ENCODE measurements around the gene AP2S1. TPM values are rescaled to one million over a fixed set of nuclear protein-coding genes. Genes with fewer than 3 reads are reported as not detected.

The AP2S1 gene
- total and polyA plus RNA-seq, 2 donors, result 43.5 to 117 TPM

DNA sequence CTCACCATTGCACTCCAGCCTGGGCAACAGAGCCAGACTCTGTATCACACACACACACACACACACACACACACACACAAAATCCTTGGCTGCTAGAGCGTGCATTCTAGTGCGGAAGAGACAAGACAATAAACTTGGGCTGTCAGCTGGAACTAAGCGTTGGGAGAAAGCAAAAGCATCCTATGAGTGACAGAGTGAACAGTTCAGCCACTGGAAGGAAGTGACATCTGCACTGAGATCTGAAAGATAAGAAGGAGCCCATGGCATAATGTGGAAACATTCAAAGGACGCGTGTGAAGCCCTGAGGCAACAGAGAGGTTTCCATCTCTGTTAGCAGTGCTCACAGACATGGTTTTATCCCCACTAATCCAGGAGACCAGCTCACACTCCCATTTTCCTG is 58.7 kb downstream of the AP2S1 start:
- no peak for DNase-seq (ENCODE audit: extremely low spot score)
- no peak overlapping the region for H3K27ac ChIP-seq (ENCODE audit: low read depth)
- WGBS, result 43% methylated on average over 5 of the region's 5 CpGs

GRCh38 chr19:46789371-46789770 is 61.3 kb downstream of the AP2S1 start:
- WGBS, result 89% methylated on average over 8 of the region's 8 CpGs
- no peak for DNase-seq (ENCODE audit: extremely low spot score)
- Histone ChIP-seq H3K27ac (ENCODE audit: low read depth) (no peak overlapping the region), H3K36me3 (ENCODE audit: insufficient read depth) (no peaks in the 10 kb centered on the region), H3K4me3 (ENCODE audit: low read depth, low read length) (no peak overlapping the region), H3K4me1 (ENCODE audit: insufficient read depth) (no peaks in the 10 kb centered on the region)

More for the DNA sequence above, 58.7 kb downstream of the AP2S1 start:
- no peaks in the 10 kb centered on the region for H3K4me1 ChIP-seq (ENCODE audit: insufficient read depth)
- H3K36me3 ChIP-seq (ENCODE audit: insufficient read depth), result no peaks in the 10 kb centered on the region
- no peak overlapping the region for H3K4me3 ChIP-seq (ENCODE audit: low read depth, low read length)

DNA sequence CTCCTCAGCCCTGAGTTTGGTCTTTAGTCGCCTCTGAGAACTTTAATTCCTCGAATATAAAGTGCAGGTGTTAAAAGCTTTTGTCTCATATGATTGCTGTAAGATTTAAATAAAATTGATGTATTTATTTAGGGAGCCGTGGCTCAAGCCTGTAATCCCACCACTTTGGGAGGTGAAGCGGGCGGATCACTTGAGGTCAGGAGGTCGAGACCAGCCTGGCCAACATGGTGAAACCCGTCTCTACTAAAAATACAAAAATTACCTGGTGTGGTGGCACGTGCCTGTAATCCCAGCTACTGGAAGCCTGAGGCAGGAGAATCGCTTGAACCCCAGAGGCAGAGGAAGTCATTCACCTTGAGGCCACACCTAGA is 61.7 kb downstream of the AP2S1 start:
- WGBS, result 62% methylated on average over 9 of the region's 9 CpGs
- Histone ChIP-seq H3K36me3 (ENCODE audit: insufficient read depth) (no peaks in the 10 kb centered on the region), H3K4me3 (ENCODE audit: low read depth, low read length) (no peak overlapping the region), H3K27ac (ENCODE audit: low read depth) (no peak overlapping the region), H3K4me1 (ENCODE audit: insufficient read depth) (no peaks in the 10 kb centered on the region)
- no peak for DNase-seq (ENCODE audit: extremely low spot score)

DNA sequence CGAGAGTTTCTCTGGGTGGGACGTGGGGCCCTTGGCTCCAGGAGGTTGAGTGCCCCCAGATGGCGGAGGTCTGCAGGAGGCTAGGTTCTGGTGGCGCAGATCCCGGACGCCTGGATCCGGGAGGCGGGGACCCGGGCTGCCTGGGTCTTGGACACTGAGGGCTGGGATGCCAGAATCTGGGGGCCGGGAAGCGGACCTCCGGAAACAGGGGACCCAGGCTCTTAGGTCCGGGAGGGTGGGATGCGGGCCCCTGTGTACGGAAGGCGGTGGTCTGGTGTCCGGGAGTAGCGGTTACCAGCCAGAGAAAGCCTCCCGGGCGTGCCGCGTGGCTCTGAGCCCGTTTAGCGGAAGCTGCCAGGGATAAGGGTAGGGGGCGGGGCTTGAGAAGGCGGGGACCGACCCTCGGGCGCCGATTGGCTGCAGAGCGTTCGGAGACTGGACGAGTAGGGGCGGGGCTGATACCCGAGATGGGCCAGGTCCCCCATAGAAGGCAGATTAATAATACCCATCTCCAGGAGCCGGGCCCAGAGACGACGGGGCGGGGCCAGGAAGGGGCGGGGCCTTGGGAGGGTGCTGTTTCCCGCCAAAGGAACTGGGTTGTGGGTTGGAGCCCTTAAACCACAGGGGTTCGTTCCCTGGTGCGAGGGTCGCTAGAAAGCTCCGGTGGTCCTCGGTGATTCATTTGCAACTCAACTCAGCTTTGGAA is 62.2 kb downstream of the AP2S1 start, which contains the start of gene SLC1A5:
Gene SLC1A5, minus strand, starts transcription at position 333 of the 706 bp plus-strand sequence. CDS start 629 bp downstream, outside the sequence.
- Histone ChIP-seq H3K4me1 (ENCODE audit: insufficient read depth) (no peaks in the 10 kb centered on the region), H3K27ac (ENCODE audit: low read depth) (peak within 1 kb of the TSS; percentile 95), H3K4me3 (ENCODE audit: low read depth, low read length) (peak within 1 kb of the TSS; percentile 82), H3K36me3 (ENCODE audit: insufficient read depth) (no peaks in the 10 kb centered on the region)
- peak; percentile 88 for DNase-seq (ENCODE audit: extremely low spot score)
- WGBS, result under 1% methylated on average over 46 of the region's 46 CpGs

Small RNA genes lying within 50 kb of the gene (small RNA-seq; reads per million reads assigned to genes)
- not detected for gene AC008622.3
- gene HNRNPMP2, result not detected

Other genes starting within 250 kb of the AP2S1 start
- gene CALM3, start 249.5 kb downstream of the AP2S1 start, total RNA-seq, result 121 TPM
- 309 TPM for gene CALM3, start 249.5 kb downstream of the AP2S1 start, polyA plus RNA-seq
- gene PTGIR, start 225.8 kb downstream of the AP2S1 start, total RNA-seq, result 2.6 TPM
- 4.0 TPM for gene PTGIR, start 225.8 kb downstream of the AP2S1 start, polyA plus RNA-seq
- not detected for gene GNG8, start 214.6 kb downstream of the AP2S1 start, total RNA-seq
- gene GNG8, start 214.6 kb downstream of the AP2S1 start, polyA plus RNA-seq, result not detected
- gene DACT3, start 189.7 kb downstream of the AP2S1 start, total RNA-seq, result 20.0 TPM
- gene DACT3, start 189.7 kb downstream of the AP2S1 start, polyA plus RNA-seq, result 78.9 TPM
- 12.1 TPM for gene PRKD2, start 133.7 kb downstream of the AP2S1 start, total RNA-seq
- gene PRKD2, start 133.7 kb downstream of the AP2S1 start, polyA plus RNA-seq, result 29.9 TPM
- gene FKRP, start 104.8 kb downstream of the AP2S1 start, total RNA-seq, result 10.6 TPM
- gene FKRP, start 104.8 kb downstream of the AP2S1 start, polyA plus RNA-seq, result 19.3 TPM
- 34.5 TPM for gene STRN4, start 104.4 kb downstream of the AP2S1 start, total RNA-seq
- 87.8 TPM for gene STRN4, start 104.4 kb downstream of the AP2S1 start, polyA plus RNA-seq
- 37.1 TPM for gene SLC1A5, start 62.3 kb downstream of the AP2S1 start, total RNA-seq
- 163 TPM for gene SLC1A5, start 62.3 kb downstream of the AP2S1 start, polyA plus RNA-seq
- gene ARHGAP35, start 10.2 kb upstream of the AP2S1 start, total RNA-seq, result 33.0 TPM
- gene ARHGAP35, start 10.2 kb upstream of the AP2S1 start, polyA plus RNA-seq, result 28.3 TPM
- gene NPAS1, start 169.0 kb upstream of the AP2S1 start, total RNA-seq, result 0.16 TPM
- 0.18 TPM for gene NPAS1, start 169.0 kb upstream of the AP2S1 start, polyA plus RNA-seq
- 7.5 TPM for gene TMEM160, start 197.8 kb upstream of the AP2S1 start, total RNA-seq
- gene TMEM160, start 197.8 kb upstream of the AP2S1 start, polyA plus RNA-seq, result 72.3 TPM